Stimulated activated CD8-positive, alpha-beta memory T cell treated with anti-CD3 and anti-CD28 coated beads, Interleukin-7, amount 100 ng/mL, for 1 hour (primary cell): ENCODE results near the gene LDLR.
"Not testable (repeated sequence)": the region's sequence is repeated elsewhere in the genome, so short reads cannot be mapped to it uniquely, and the experiment has no call there.

Experiments used
- DNase-seq, 2 donors: peaks; one replicate each; pipeline ENCODE4 v3.0.0-alpha.2; 2020; ENCODE audit warnings: low read depth in 2 of 2

The LDLR gene

DNA sequence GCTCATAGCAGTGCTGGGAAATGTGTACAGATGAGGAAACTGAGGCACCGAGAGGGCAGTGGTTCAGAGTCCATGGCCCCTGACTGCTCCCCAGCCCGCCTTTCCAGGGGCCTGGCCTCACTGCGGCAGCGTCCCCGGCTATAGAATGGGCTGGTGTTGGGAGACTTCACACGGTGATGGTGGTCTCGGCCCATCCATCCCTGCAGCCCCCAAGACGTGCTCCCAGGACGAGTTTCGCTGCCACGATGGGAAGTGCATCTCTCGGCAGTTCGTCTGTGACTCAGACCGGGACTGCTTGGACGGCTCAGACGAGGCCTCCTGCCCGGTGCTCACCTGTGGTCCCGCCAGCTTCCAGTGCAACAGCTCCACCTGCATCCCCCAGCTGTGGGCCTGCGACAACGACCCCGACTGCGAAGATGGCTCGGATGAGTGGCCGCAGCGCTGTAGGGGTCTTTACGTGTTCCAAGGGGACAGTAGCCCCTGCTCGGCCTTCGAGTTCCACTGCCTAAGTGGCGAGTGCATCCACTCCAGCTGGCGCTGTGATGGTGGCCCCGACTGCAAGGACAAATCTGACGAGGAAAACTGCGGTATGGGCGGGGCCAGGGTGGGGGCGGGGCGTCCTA lies 15.9 kb downstream of the LDLR start:
- DNase-seq = no peak

DNA sequence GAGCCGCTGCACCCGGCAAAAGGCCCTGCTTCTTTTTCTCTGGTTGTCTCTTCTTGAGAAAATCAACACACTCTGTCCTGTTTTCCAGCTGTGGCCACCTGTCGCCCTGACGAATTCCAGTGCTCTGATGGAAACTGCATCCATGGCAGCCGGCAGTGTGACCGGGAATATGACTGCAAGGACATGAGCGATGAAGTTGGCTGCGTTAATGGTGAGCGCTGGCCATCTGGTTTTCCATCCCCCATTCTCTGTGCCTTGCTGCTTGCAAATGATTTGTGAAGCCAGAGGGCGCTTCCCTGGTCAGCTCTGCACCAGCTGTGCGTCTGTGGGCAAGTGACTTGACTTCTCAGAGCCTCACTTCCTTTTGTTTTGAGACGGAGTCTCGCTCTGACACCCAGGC lies 17.2 kb downstream of the LDLR start:
- DNase-seq = no peak

DNA sequence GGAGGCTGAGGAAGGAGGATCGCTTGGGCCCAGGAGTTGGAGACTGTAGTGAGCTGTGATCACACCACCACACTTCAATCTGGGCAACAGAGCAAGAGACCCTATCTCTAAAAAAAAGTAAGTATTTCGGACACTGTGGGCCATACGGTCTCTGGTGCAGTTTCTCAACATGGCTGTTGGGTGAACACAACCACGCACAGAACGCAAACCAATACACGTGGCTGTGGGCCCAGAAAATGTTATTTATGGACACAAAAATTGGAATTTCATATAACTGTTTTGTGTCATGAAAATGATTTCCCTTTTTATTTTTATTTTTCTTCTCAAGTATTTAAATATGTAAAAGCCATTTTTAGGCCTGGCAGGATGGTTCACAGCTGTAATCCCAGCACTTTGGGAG lies 19.5 kb downstream of the LDLR start:
- no peak for DNase-seq

DNA sequence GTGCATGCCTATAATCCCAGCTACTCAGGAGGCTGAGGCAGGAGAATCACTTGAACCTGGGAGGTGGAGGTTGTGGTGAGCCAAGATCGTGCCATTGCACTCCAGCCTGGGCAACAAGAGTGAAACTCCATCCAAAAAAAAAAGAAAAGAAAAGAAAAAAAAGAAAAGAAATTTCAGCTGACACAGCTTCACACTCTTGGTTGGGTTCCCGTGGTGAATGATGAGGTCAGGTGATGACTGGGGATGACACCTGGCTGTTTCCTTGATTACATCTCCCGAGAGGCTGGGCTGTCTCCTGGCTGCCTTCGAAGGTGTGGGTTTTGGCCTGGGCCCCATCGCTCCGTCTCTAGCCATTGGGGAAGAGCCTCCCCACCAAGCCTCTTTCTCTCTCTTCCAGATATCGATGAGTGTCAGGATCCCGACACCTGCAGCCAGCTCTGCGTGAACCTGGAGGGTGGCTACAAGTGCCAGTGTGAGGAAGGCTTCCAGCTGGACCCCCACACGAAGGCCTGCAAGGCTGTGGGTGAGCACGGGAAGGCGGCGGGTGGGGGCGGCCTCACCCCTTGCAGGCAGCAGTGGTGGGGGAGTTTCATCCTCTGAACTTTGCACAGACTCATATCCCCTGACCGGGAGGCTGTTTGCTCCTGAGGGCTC lies 22.0 kb downstream of the LDLR start:
- no peak for DNase-seq

DNA sequence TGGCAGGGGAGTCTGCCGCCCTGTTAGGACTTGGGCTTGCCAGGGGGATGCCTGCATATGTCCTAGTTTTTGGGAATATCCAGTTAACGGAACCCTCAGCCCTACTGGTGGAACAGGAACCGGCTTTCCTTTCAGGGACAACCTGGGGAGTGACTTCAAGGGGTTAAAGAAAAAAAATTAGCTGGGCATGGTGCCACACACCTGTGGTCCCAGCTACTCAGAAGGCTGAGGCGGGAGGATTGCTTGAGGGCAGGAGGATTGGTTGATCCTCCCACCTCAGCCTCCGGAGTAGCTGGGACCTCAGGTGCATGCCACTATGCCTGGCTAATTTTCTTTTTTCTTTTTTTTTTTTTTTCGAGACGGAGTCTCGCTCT lies 22.5 kb downstream of the LDLR start:
- DNase-seq = no peak

DNA sequence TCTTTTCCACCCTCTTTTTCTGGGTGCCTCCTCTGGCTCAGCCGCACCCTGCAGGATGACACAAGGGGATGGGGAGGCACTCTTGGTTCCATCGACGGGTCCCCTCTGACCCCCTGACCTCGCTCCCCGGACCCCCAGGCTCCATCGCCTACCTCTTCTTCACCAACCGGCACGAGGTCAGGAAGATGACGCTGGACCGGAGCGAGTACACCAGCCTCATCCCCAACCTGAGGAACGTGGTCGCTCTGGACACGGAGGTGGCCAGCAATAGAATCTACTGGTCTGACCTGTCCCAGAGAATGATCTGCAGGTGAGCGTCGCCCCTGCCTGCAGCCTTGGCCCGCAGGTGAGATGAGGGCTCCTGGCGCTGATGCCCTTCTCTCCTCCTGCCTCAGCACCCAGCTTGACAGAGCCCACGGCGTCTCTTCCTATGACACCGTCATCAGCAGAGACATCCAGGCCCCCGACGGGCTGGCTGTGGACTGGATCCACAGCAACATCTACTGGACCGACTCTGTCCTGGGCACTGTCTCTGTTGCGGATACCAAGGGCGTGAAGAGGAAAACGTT lies 24.0 kb downstream of the LDLR start:
- DNase-seq = no peak

DNA sequence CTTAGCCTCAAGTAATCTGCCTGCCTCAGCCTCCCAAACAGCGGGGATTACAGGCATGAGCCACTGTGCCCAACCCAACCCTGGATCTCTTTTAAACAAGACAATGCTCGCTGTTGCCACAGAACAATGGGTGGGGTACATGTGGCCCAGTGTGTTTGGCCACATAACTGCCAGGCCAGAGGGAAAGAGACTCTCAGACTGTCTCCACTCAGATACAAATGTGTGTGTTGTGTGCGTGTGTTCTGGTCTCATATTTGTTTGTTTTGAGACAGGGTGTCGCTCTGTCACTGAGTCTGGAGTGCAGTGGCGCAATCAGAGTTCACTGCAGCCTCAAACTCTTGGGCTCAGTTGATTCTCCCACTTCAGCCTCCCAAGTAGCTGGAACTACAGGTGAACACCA lies 25.8 kb downstream of the LDLR start:
- DNase-seq = no peak

DNA sequence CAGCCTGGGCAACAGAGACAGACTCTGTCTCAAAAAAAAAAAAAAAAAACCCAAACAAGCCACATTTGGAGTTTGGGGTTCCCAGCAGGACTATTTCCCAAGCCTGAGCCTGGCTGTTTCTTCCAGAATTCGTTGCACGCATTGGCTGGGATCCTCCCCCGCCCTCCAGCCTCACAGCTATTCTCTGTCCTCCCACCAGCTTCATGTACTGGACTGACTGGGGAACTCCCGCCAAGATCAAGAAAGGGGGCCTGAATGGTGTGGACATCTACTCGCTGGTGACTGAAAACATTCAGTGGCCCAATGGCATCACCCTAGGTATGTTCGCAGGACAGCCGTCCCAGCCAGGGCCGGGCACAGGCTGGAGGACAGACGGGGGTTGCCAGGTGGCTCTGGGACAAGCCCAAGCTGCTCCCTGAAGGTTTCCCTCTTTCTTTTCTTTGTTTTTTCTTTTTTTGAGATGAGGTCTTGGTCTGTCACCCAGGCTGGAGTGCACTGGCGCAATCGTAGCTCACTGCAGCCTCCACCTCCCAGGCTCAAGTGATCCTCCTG lies 26.7 kb downstream of the LDLR start:
- DNase-seq = no peak

DNA sequence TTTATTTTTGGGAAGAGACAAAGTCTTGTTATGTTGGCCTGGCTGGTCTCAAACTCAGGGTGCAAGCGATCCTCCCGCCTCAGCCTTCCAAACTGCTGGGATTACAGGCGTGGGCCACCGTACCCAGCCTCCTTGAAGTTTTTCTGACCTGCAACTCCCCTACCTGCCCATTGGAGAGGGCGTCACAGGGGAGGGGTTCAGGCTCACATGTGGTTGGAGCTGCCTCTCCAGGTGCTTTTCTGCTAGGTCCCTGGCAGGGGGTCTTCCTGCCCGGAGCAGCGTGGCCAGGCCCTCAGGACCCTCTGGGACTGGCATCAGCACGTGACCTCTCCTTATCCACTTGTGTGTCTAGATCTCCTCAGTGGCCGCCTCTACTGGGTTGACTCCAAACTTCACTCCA lies 27.2 kb downstream of the LDLR start:
- no peak for DNase-seq

DNA sequence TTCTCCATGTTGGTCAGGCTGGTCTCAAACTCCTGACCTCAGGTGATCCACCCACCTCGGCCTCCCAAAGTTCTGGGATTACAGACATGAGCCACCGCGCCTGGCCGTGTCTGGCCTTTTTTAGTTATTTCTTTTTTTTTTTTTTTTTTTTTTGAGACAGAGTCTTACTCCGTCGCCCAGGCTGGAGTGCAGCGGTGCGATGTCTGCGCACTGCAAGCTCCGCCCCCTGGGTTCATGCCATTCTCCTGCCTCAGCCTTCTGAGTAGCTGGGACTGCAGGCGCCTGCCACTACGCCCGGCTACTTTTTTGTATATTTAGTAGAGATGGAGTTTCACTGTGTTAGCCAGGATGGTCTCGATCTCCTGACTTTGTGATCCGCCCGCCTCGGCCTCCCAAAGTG lies 32.7 kb downstream of the LDLR start:
- not testable (repeated sequence) for DNase-seq

DNA sequence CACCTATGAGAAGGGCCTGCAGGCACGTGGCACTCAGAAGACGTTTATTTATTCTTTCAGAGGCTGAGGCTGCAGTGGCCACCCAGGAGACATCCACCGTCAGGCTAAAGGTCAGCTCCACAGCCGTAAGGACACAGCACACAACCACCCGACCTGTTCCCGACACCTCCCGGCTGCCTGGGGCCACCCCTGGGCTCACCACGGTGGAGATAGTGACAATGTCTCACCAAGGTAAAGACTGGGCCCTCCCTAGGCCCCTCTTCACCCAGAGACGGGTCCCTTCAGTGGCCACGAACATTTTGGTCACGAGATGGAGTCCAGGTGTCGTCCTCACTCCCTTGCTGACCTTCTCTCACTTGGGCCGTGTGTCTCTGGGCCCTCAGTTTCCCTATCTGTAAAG lies 33.9 kb downstream of the LDLR start:
- no peak for DNase-seq

DNA sequence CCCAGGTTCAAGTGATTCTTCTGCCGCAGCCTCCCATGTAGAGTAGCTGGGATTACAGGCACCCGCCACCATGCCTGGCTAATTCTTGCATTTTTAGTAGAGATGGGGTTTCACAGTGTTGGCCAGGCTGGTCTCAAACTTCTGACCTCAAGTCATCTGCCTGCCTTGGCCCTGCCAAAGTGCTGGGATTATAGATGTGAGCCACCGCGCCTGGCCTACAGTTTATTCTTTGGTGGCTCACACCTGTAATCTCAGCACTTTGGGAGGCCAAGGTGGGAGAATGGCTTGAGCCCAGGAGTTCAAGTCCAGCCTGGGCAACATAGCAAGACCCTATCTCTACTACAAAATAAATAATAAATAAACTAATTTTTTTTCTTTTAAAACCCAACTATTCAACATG lies 34.9 kb downstream of the LDLR start:
- DNase-seq = not testable (repeated sequence)

DNA sequence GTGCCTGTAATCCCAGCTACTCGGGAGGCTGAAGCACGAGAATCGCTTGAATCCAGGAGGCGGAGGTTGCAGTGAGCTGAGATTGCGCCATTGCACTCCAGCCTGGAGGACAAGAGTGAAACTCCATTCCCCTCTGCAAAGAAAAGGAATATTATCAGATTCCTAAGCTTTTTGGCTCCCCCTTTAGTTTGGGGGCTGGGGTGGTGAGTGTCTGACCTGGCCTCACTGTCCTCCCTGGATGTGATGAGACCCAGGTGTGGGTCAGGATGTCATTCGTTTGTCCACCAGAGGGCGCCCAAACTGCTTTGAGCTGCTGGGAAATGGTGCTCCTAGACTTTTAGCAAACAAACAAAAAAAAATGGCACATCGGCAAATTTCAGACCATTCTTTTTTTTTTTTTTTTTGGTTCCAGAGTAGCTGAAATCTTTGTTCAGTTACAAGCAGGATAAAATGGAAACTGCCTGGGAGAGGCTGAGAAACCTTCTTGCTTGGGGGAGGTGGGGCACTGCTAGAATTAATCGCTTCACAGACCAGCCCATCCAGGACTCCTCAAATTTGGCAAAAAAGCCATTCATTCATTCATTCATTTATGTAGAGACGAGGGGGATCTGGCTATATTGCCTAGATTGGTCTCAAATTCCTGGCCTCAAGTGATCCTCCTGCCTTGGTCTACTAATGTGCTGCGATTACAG lies 36.9 kb downstream of the LDLR start:
- peak; percentile 53 to 72 for DNase-seq

DNA sequence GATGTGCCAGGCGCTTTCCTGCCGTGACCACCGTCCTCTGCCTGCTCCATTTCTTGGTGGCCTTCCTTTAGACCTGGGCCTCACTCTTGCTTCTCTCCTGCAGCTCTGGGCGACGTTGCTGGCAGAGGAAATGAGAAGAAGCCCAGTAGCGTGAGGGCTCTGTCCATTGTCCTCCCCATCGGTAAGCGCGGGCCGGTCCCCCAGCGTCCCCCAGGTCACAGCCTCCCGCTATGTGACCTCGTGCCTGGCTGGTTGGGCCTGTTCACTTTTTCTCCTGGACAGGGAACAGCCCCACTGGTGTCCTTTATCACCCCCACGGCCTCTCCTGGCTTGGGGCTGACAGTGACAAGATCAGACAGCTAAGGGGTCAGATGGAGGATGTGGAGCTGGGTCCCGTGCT lies 38.6 kb downstream of the LDLR start:
- no peak for DNase-seq

DNA sequence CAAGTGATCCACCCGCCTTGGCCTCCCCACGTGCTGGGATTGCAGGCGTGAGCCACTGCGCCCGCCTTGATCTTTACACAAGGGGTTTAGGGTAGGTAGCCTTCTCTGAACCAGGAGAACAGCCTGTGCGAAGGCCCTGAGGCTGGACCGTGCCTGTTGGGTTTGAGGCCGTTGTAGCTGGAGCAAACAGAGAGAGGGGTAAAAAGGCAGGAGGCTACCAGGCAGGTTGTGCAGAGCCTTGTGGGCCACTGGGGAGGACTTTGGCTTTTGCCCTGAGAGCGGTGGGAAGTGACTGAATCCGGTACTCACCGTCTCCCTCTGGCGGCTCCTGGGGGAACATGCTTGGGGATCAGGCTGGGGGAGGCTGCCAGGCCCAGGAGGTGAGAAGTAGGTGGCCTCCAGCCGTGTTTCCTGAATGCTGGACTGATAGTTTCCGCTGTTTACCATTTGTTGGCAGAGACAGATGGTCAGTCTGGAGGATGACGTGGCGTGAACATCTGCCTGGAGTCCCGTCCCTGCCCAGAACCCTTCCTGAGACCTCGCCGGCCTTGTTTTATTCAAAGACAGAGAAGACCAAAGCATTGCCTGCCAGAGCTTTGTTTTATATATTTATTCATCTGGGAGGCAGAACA lies 41.7 kb downstream of the LDLR start:
- DNase-seq = peak; percentile 46 to 48

DNA sequence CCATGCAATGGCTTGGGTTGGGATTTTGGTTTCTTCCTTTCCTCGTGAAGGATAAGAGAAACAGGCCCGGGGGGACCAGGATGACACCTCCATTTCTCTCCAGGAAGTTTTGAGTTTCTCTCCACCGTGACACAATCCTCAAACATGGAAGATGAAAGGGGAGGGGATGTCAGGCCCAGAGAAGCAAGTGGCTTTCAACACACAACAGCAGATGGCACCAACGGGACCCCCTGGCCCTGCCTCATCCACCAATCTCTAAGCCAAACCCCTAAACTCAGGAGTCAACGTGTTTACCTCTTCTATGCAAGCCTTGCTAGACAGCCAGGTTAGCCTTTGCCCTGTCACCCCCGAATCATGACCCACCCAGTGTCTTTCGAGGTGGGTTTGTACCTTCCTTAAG lies 42.2 kb downstream of the LDLR start:
- DNase-seq = no peak

DNA sequence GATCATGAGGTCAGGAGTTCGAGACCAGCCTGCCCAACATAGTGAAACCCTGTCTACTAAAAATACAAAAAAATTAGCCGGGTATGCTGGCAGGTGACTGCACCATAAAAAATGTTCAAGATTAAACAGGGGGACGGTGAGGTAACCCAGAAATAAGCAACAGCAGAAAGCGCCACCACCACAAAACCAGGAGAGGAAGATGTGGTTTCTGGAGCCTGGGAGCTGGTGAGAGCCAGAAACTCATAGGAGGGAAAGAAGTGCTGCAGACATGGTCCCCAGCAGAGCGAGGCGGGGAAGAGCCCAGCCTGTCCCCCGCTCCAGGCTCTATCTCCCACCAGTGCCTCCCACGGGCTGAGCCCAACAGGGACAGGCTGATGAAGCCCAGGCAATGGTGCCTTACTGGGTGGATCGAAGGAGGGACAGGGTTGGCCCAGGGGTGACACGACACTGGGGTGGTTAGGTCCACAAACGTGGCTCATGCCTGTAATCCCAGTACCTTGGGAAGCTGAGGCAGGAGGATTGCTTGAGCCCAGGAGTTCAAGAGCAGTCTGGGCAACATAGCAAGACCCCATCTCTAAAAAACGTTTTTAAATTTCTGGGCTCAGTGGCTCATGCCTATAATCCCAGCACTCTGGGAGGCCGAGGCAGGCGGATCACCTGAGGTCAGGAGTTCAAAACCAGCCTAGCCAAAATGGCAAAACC lies 47.3 kb downstream of the LDLR start:
- DNase-seq = no peak

DNA sequence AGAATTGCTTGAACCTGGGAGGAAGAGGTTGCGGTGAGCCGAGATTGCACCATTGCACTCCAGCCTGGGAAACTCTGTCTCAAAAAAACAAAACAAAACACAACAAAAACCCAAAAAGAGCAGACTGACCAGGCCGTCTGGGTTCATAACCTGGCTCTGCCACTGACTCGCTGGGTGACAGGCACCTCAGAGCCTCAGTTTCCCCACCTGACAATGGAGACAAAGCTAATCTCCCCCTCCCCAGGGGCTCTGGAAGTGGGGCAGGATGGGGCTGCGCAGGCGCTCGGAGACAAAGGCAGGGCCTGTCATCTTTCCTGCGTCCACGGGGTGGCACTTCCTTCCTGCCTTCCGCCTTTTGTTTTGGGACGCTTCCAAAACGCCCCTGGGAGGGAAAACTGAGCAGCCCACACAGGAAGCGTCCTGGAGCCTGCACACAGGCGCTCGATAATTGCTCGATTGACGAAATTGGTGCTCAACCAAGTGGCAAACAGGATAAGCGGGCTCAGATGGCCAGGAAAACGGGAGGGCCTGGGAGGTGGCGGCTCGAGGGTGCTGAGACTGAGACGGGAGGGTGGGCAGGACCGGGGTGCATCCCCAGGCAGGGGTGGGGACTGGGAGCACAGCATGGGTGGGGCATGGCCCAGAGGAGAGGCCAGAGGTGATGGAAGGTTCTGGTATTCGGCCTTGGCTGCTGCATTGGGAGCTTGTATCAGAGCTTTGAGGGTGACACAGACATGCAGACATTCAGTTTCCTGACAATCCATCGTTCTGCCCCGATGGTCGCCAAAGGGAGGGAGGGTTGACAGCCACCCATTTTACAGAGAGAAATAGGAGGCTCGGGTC lies 48.5 kb downstream of the LDLR start:
- DNase-seq = peak in 1 of 2 donors; percentile 12

DNA sequence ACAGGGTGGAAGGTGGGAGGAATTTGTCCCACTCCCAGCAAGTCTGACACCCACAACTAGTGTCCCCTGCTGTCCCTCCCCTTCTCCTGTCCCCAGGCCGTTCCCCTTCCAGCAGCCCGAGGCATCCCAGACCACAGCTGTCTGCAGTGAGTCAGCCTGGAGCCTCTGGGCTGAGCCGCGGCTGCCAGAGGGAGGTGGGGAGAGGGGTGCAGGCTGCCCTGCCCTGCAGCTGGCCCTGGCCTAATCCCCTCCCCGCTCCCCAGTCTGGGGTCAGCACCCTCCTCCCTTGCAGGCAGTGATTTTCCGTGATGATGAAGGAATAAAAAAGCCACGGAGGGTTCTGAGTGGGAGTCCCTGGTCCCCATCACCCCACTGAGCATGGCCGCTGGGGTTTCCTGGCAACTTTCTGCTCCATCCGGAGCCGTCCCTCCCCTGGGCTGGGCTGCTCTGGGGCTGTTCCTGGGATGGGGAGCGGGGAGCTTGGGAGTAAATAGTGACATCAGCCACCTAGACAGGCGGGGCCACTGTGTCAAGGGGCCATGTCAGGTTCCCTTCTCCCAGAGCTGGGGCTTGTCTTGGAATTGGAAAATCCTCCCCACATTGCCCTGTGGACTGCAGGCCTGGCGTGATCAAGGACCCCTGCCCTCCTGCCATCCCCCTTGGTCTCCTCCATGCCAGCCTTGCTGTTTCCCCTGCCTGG lies 49.5 kb downstream of the LDLR start:
- no peak for DNase-seq

DNA sequence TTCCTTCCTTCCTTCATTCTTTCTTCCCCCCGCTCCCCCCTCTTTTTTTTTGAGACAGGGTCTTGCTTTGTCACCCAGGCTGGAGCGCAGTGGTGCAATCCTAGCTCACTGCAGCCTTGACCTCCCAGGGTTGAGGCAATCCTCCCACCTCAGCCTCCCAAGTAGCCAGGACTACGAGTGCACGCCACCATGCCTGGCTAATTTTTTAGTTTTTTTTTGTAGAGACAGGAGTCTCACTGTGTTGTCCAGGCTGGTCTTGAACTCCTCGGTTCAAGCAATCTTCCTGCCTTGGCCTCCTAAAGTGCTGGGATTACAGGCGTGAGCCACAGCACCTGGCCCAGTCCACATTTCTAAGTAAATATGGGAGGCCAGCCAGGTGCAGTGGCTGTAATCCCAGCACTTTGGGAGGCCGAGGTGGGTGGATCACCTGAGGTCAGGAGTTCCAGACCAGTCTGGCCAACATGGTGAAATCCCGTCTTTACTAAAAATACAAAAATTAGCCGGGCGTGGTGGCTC lies 50.8 kb downstream of the LDLR start:
- DNase-seq = not testable (repeated sequence)
